AG08395 (cell line): Measurements from ENCODE around the gene NINL.
"Not testable (repeated sequence)": the region's sequence is repeated elsewhere in the genome, so short reads cannot be mapped to it uniquely, and the experiment has no call there.

ENCODE experiments used
- DNase-seq: peaks from one replicate; pipeline ENCODE4 v3.0.0; 2012; ENCODE audit warnings: mixed read lengths, low spot score

NINL gene

GRCh38 chr20:25584905-25585704, at the start of gene NINL:
TSS of gene NINL (minus strand) at chr20:25585531. CDS start at chr20:25526587, 58,944 bp downstream.
- peak; percentile 83 for DNase-seq

DNA sequence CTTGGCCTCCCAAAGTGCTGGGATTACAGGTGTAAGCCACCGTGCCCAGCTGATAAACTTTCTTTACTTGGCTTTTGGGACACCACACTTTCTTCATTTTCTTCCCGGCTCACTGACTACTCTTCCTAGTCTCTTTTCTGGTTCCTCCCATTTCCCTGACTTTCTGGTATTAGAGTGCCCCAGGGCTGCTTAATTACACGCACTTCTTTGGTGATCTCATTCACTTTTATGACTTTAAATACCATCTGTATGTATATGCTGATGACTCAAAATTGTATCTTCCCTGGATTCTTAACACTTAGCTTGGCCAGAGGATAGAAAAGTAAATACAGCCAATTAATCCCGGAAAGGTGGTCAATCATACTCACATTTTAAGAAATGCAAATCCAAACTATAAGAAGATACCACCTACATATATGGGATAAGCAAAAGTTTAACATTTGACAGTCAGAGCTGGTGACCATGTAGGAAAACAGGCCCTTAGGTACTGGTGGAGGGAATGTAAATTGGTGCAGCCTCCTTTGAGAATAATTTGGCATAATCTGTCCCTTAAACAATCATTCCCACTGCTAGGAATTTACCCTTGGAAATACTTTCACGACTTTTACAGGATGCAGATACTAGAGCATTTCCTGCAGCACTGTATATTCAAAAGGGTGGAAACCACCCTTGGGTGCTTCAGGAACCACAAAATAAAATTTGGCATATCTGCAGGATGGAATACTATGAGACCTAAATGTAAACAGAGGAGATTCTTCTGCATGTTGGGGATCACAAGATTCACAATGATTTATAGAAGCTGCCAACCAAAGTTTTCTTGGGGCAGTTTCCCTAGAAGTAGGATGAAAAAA, 47.8 kb upstream of the NINL start:
- DNase-seq = no peak

GRCh38 chr20:25630615-25631014, 45.3 kb upstream of the NINL start:
- DNase-seq = not testable (repeated sequence)

- no peak for DNase-seq
These were observed 44.6 kb upstream of the NINL start for GRCh38 chr20:25629816-25630499.

- DNase-seq = no peak
These were observed 41.4 kb upstream of the NINL start for GRCh38 chr20:25626779-25627178.

DNA sequence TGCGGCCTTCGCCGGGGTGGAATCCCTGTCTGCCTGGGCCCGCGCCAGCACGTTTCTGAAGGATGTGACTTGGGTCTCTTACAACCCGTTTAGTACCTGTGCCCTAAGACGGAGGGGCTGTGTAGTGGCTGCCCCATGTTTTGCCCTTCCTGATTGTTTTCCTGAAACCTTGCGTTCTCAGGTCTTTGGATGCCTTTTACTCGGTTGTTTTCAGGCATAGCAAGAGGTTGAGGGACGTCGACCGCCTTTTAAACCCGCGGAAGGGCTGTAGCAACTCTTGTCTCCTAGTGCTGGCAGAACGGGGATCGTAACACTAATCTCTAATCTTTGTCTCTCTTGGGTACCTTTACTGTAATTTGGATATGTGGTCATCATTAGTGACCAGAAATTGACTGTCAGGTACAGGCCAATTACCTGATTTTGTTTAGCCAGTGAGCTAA, 39.2 kb upstream of the NINL start:
- no peak for DNase-seq

DNA sequence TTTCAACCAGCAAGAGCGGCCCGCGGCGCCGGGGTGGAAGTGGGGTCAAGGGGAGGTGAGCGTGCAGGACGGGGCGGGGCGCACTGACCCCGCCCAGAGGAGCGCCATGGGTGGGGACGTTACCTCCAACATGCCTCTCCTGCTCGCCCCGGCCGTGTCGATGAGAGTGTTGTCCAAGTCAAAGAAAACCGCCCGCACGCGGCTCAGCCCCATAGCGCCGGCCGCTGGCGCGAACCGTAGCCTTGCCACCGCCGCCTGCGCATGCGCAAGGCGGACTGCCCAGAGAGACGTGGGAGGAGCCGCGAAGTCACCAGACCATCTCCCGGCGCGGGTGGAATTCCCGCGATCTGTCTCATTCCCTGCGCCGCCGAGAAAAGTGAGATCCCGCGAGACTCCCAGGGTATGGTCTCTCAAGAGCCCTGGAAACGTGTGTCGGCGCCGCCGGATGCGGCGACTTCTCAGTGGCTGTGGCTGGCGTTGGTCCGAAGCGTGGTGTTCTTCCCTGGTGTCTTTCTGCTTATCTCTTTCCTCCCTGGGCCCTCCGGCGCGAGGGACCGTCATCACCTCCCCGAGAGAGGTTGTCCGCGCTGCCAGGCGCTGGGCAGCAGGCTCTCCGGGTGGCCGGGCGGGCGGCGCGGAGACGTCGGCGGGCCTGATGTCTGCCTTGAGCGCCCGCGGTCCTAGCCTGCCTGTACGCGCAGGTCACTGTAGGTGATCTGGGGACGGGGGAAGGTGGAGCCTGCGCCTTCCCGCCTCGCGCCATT, 38.6 kb upstream of the NINL start, which contains the start of gene NANP:
TSS of gene NANP (minus strand) at position 279 of the 764 bp plus-strand sequence. CDS start at position 213, 66 bp downstream.
- peak; percentile 98 for DNase-seq

DNA sequence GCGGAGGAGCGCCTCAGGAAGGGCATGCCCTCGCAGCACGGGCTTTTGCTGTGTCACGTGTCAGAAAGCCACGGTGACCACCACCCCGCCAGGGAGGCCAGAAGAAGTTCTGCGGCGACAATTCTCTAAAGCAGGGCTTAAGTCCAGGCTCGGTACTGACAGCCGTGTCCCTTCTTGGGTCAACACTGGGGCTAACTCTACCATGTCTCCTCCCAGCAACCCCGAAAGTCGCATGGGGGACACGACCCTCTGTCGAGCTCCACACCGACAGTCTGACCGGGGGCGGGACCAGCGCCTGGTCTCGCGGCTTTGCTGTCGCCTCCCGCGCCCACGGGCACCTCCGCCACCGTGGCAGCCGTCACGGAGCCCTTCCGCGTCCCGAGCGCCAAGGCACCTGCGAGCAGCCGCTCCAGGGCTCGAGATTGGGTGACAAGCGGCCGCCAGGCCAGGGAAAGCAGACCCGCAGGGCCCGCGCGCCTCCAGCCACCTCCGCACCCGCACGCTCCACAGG, 37.9 kb upstream of the NINL start:
- DNase-seq = peak; percentile 38

DNA sequence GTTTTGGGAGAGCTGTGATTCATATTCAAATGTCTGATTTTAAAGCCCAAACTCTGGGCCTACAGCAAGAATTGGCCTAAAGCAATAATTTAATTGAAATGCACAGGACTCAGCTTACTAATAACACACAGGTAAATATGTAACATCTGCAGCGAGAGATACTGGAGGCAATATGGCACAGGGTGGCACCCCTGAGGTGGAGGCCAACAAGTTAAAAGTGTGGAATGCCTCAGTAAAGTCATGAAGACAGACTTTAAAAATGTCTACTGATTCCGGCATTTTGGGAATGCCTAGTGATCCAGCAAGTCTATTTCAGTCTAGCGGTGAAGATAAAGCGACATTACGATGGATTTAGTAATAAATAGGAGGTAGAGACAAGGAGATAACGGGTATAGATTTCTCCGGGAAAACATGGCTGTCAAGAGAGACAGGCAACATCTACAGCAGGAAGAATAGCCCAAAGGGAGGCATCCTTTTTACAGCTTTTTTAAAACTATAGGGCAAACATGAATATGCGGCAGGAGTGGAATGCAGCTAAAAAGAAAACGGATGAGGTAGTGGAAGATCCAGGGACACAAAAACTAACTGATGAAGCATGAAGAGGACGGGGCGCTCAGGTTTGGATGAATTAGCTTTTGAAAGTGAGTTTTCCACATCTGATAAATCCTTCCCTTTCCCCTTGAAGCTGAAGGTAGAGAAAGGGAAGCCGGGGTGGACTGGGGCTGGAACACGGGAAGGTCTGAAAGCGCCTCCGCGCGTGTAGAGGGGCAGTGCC, 37.3 kb upstream of the NINL start:
- no peak for DNase-seq

DNA sequence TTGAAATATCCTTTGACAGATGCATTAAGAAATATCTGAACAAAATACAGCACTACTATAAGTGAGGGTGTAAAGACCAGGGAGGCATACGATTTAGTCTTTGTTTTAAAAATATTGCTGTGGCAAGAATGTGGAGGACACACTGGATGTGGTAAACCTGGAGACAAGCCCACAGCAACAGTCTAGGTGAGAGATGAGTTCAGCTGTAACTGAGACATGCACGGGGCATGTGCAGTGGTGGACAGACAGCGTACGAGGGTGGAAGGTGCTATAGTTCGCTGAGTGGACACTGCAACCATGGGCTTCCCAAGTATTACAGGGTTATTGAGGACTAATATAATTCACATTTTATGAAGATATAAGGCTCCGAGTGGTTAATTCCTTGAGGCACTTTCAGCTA, 36.7 kb upstream of the NINL start:
- DNase-seq = no peak

DNA sequence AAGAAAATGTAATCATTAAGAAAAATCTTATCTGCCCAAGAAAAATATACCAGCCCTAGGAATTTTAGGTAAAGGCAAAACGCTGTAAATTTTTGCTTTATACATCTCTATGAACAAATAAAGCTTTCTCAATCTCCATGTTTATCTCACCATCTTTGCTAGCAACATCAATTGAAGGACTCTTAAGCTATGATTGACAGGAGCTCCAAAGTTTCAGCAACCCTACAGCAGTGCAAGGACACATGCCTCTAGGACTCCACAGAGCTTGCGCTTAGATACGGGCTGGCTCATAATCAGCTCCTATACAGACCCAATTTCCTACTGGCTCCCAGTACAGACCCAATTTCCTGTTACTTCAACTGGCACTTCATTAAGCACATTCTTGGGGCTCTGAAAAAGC, 34.2 kb upstream of the NINL start:
- no peak for DNase-seq

GRCh38 chr20:25608774-25609173, 23.4 kb upstream of the NINL start:
- DNase-seq = no peak

GRCh38 chr20:25606094-25606695, 20.9 kb upstream of the NINL start:
- no peak for DNase-seq

DNA sequence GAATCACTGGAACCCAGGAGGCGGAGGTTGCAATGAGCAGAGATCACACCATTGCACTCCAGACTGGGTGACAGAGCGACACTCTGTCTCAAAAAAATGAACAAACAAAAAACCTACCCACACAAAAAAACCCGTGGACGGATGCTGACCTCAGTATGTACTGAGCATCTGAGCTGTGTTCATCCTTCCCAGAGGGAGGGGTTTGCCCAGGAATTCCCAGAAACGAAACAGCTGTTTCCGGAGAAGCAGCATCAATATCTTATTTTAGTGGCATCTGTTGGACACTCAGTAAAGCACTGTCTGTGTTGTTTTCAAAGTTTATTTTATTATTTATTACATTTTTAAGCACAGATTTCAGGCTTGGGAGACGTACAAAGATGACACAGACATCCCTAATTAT, 19.8 kb upstream of the NINL start:
- peak; percentile 13 for DNase-seq

DNA sequence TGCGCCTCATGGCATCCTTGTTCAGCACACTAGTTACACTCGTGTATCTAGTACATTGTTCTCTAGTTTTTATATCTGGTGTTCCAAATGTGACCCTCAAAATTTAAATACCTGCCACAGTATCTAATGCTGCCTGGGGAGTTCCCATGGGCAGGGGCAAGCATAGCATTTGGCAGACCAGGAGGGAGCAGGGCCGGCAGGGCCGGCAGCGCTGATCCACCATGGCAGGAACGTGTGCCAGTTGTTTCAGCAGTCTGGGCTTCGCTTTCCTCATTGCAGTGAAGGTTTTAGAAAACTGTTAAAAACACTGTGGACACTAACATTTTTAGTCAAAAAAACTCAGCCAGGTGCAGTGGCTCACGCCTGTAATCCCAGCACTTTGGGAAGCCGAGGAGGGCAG, 19.3 kb upstream of the NINL start:
- DNase-seq = no peak

DNA sequence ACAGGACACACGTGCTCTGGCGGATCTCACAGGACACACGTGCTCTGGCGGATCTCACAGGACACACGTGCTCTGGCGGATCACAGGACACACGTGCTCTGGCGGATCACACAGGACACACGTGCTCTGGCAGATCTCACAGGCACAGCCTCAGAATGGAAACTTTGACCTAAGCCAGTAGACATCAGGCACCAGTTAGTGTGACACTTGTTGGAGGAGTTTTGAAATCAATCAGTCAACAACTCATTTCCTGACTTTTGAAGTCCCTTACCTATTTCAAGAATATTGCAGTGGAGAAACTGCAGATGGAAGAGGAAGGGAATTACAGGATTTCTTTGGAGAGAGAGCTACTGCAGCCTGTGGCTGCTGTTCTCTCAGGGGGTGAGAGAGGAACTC, 17.6 kb upstream of the NINL start:
- DNase-seq = not testable (repeated sequence)

- not testable (repeated sequence) for DNase-seq
These were observed 17.0 kb upstream of the NINL start for GRCh38 chr20:25602191-25602913.

- DNase-seq = no peak
These were observed 16.3 kb upstream of the NINL start for GRCh38 chr20:25601659-25602058.

GRCh38 chr20:25600632-25601031, 15.3 kb upstream of the NINL start:
- no peak for DNase-seq
